Measurements from ENCODE around the gene MARCHF10. TPM values are rescaled to one million over a fixed set of nuclear protein-coding genes. Genes with fewer than 3 reads are reported as not detected.

The MARCHF10 gene
- total and polyA plus RNA-seq, 2 of the 4 experiments (the other 2 are of a cell fraction) = 0.18 to 0.74 TPM

GRCh38 chr17:62689441-62690167, 118.5 kb downstream of the MARCHF10 start:
- Histone ChIP-seq H3K4me1 (ENCODE audit: control insufficient read depth, insufficient read depth, low read length) (peaks cover 3% of the 10 kb centered on the region; the same call in 1 of the 2 replicates), H4K20me1 (ENCODE audit: insufficient read depth, low read length) (0 out of 2 replicates have a peak, but pooled peaks cover under 1% of the 10 kb centered on the region), H3K56ac (ENCODE audit: extremely low read depth, insufficient read depth, low read length) (no peak overlapping the region), H3K14ac (replicated peaks; ENCODE audit: low read depth, low read length) (no peak overlapping the region), H3K4ac (ENCODE audit: low read depth, low read length) (no peak overlapping the region), H3K23ac (ENCODE audit: low read depth, low read length) (no peak overlapping the region), H2BK120ac (ENCODE audit: low read depth, low read length) (no peak overlapping the region), H2BK20ac (ENCODE audit: low read depth, low read length) (no peak overlapping the region), H3K36me3 (ENCODE audit: control insufficient read depth, insufficient read depth, low read length) (peaks cover 57% of the 10 kb centered on the region), H3K9me1 (ENCODE audit: insufficient read depth, low read length) (peaks cover 7% of the 10 kb centered on the region), H3K27ac (ENCODE audit: insufficient read depth, low read length) (no peak overlapping the region), H3K4me3 (ENCODE audit: insufficient read depth, low read depth, low read length) (no peak overlapping the region), H4K5ac (ENCODE audit: low read depth, low read length) (no peak overlapping the region), H3K9ac (ENCODE audit: low read depth, low read length) (no peak overlapping the region), H3K4me2 (ENCODE audit: low read depth, low read length) (no peak overlapping the region), H2AK9ac (replicated peaks; ENCODE audit: low read depth, low read length, poor library complexity) (no peak overlapping the region), H3K27me3 (ENCODE audit: control insufficient read depth, insufficient read depth, low read length) (no peaks in the 10 kb centered on the region), H4K91ac (ENCODE audit: insufficient read depth, low read depth, low read length) (no peak overlapping the region), H3K9me3 (ENCODE audit: control insufficient read depth, insufficient read depth, low read length) (no peaks in the 10 kb centered on the region), H3K18ac (ENCODE audit: low read depth, low read length) (no peak overlapping the region), H3K79me1 (ENCODE audit: low read depth in 1 of 2, low read length in 2 of 2) (peaks cover 0 to 10% of the 10 kb centered on the region in 2 experiments; a peak in 1 of 4 replicates), H4K8ac (ENCODE audit: low read depth in 2 of 2, low read length in 2 of 2) (no peak overlapping the region), H2BK15ac (ENCODE audit: low read depth, low read length) (no peak overlapping the region), H2AK5ac (ENCODE audit: low read depth, low read length) (no peak overlapping the region), H2AFZ (replicated peaks; ENCODE audit: low read length, poor library complexity) (no peak overlapping the region), H2BK5ac (ENCODE audit: low read depth, low read length, poor library complexity, severe bottlenecking) (no peak overlapping the region)
- DNase-seq (no peak), ATAC-seq (ENCODE audit: low read depth) (no peak)
- no TSS peak for BruUV-seq (replicated peaks)
- intact Hi-C loops (cut with micrococcal nuclease) (no loop called here), dilution Hi-C loops (cut with HindIII; ENCODE audit: low sequenced_read_pairs, unreplicated experiment) (no loop called here), in situ Hi-C loops (cut with MboI; ENCODE audit: low sequenced_read_pairs) (loop anchor here (10.0 kb wide), 1 partner anchor 705 kb away; no protein-coding TSS in a partner anchor)
- CTCF ChIA-PET = interaction anchor here (0.6 kb wide), 1 partner anchor 15 kb away, joined by 3 read pairs; no protein-coding TSS in a partner anchor
- 95% methylated on average over 4 of the region's 37 CpGs; no CpG with 5 or more reads in 1 of the 2 experiments for whole genome bisulfite sequencing, 2 experiments (ENCODE audit: extremely low coverage in 2 of 2, insufficient read length in 1 of 2)
- POLR2A ChIA-PET (ENCODE audit: unreplicated experiment) = no interaction called here
- no peak for TF ChIP-seq BHLHE40 (IDR thresholded peaks at IDR 0.05; ENCODE audit: low read depth, low read length)
- no peak for TF ChIP-seq FOS (IDR thresholded peaks at IDR 0.05; ENCODE audit: low read depth, low read length)

Measured in IMR-90 (cell line).